ENCODE data around the gene XPC.

The XPC gene

DNA sequence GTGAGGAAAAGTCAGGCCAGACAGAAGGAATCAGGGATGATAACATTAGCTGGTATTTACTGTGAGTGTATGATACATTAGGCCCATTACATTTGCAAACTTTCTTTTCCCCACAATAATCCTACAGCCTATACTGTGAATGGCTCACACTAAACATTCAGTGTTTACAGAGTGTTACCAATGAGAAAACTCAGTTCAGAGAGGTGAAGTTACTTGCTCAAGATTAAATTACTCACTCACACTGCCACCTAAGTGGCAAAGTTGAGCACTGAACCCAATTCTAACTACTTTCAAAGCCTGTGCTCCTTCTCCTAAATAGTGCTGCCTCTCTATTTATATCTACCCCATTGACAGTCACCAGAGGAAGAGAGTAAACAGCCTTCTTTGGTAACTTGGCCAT, 8.5 kb downstream of the XPC start:
- DNase-seq, result no peak

DNA sequence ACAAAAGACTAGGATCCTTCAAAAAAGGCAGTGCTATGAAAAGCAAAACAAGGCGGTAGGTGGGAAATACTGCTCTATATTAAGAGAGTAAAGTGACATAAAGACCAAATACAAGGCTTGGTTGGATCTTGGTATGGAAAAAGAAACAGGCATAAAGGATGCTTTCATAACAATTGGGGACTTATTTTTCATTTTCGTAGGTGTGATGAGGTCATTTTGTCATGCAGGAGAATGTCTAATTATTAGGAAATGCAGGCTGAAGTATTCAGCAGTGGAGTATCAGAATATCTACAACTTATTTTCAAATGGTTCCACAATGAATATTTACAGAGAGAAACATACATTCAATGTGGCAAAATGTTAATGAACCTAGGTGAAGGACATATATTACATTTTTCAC, 9.0 kb downstream of the XPC start:
- DNase-seq, result no peak

DNA sequence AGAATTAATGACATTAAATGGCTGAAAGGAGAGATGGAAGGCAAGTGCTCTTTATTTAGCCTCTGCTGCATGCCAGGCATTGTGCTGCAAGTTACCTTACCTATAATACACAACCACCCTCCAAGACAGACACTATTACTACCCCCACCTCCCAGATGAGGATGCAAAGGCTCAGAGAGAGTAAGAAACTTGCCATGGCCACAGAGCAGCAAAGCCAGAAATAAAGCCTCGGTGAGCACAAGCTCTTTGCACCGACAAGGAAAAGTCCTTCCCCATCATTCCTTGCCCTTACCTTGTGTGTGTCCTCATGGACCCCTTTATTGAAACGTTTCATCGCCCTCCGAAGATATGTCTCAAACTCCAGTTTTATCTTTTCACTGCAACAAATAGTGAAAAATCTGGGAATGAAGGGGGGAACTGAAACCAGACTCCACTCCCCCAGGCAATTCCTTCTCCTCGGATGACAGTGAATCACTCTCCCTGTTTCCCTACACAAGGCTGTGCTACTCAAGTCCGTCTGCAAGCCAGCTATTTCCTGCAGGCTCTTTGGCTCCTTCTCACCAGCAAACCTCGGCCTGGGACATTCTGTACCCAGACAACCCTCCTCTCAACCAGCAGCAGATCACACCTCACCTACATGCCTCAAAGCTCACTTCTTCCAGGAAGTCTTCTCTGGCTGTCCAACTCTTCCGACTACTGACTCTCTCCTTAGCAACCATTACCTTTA, 11.4 kb downstream of the XPC start:
- no peak for DNase-seq

DNA sequence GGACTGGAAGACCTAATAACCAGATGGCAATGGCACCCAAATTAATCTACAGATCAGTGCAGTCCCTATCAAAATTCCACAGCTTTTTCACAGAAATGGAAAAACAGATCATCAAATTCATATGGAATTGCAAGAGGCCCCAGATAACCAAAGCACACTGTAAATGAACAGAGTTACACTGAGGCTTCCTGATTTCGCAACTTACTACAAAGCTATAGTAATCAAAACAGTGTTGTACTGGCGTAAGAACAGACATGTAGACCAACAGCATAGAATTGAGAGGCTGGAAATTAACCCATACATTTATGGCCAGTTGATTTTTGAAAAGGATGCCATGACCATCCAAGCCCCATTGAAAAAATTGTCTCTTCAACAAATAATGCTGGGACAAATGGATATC, 16.2 kb downstream of the XPC start:
- DNase-seq, result no peak

DNA sequence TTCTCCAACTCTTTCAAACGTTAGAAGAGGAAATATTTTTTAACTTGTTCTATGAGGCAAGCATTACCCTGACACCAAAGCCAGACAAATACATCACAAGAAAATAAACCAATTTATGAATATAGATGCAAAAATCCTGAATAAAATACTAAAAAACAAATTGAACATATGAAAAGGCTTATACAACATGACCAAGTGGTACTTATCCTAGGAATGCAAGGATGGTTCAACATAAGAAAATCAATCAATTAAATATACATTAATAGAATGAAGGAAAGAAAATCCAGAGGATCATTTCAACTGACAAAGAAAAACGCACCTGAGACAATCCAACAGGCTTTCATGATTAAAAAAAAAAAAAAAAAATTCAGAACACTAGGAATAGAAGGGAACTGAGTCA, 17.1 kb downstream of the XPC start:
- DNase-seq, result no peak

DNA sequence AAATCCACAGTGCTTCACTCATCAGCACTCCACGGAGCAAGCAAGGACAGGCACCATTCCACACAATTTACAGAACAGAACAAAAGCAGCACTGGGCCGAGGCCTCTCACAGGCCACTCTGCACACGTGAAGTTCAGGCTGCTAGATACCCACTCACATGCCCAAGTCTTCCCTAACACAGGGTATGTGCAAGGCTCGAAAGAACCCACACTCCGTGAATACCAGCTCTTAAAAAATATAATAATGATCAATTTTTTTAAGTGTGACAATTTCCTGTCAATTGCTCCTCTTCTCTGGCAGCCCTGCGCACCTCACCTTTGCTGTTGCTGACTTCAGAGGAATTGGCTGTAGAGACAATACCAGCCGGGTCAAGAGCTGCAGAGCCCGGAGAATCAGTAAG, 19.0 kb downstream of the XPC start:
- no peak for DNase-seq

DNA sequence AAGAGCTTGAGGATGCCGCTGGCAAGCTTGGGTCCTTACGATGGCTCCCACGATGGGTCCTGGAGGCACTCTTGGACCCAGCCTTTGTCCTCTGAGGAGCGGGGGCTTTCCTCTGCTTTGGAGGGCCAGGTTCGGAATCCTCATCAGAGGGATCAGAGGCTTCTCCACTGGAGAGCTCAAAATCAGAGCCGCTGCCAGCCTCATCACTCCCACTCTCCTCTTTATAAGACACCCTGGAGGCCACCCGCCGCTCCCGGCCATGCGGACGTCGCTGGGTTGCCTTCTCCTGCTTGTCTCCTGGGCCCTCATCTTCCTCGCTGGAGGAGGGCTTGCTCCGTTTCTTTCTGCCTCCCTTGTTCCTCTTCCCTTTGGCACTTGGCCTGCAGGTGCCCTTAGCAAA, 20.0 kb downstream of the XPC start:
- no peak for DNase-seq

DNA sequence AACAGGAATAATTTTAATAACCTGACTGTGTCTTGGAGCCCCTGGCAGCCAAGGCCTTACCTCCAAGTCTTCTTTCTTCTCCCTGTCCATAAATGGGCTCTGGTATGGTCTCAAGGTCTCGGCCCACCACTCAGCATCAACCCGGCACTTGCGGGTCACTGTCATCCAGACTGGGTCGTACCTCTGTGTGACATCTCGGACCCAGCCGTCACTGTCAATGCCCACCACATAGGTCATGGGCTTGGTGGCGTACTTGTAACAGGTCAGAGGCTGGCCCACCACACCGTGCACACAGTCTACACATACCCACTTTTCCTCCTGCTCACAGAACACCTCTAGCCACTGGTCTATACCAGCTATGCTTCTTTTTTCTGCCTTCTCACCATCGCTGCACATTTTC, 20.4 kb downstream of the XPC start:
- DNase-seq, result no peak

DNA sequence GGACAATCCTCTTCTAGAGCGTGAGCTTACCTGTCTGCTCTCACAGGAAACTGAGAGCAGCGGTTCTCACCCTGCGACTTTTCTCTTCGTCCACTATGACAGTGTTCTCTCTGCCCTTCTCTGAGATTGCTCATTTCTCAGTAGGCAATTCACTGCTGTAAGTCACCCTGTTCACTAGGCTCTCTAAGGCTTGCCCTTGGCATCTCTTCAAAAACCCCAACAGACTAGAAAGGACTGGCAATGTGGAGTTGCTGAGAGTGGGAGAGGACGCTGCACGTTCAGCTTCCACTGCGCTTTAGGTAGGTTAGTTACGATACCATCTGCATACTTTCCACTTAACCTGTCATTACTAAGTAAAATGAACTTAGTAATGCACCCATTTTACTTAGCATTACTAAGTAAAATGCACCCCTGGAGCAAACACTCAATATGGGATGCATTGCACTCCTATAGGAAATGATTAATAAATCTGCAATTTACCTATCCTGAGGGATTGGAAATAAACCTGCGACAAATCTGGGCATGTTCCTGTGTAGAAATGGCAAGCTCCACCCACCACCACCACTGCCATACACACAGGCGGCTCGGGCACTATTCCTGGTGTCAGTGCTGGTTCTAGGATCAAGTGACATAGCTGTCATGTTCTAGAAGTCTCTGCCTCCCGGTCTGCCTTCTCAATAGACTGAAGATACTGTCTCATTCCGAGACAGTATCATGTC, 21.4 kb downstream of the XPC start:
- DNase-seq, result no peak

DNA sequence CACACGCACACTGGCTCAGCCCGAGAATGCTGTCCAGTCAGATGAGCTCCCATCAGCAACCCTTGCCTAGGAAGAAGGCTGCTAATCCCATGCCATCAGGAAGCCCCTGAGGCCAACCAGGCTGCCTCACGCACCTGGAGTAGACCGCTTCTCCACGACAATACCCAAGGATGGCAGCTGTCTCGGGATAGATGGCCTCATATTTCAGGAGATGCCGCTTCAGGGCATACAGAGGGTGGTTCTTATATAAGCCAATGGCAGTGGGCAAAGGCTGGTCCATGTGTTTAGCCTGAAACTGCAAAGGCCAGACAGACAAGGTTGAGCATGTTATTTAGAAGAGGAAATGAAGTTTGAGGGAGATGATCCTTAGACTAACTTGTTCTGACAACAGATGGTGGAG, 22.2 kb downstream of the XPC start:
- DNase-seq, result no peak

DNA sequence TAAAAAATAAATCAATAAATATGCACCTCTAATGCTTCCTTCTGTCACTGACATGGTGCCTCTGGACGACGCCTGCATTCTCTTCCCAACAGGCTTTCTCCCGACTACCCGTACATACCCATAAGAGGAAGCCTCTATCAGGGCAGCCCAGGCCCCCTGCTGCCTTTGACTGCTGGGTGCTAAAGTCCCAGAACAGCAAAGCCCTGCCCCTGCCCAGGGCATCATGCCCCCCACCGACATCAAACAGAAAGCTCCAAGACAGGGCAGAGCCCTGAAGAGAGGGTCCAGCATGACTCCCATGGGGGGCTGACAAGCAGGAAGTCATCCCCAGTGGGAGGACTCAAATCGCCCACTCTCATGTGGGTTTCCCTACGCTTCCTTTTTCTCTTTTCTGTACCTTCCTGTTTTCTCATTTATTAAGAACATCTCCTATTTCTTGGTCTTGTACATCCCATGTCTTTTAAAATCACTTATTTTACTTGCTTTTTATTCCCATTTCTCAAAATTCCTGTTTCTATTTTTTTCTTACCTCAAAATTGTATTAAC, 23.4 kb downstream of the XPC start:
- DNase-seq, result no peak

DNA sequence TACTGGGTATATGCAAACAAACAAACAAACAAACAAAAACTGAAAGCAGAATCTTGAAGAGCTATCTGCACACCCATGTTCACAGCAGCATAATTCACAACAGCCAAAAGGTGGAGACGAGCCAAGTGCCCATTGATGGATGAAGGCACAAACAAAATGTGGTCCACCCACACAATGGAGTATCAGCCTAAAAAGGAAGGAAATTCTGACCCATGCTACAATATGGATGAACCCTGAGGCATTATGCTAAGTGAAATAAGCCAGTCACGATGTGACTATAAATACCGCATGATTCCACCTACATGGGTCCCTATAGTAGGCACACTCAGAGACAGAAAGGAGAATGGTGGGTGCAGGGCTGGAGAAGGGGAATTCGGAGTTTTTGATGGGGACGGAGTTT, 24.1 kb downstream of the XPC start:
- DNase-seq, result no peak

DNA sequence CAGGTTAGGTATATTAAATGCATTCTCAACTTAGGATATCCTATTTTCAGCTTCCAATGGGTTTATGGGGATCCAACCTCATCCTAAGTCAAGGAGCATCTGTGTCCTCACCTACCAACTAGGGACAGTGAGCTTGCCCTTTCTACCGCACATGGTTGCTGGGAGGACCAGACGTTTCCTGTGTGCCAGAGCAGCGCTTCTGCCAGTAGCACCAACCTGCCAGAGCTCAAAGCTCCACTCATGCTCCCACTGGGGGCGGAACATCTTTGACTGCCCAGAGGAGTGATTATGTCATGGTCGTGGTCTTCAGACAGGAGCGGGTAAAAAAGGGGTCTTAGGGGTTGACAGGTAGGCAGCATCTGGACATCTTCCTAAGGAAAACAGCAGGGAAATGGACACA, 24.7 kb downstream of the XPC start:
- DNase-seq, result no peak

DNA sequence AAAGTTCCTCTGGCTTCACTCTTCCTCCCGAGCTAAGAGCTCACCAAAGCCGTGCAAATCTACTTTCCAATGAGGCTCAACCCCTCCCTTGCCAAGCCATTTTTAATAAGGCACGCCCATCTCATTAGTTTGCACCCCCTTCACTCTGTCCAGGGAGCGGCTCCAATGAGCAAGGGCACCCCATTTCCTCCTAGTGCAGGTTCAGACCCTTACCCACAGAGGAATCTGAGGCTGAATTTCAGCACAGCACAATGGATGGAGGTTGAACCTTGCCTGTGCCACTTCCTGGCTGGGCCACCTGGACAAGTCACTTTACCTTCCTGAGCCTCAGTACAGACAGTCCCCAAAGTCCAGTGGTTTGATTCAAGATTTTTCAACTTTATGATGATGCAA, 25.4 kb downstream of the XPC start:
- no peak for DNase-seq

DNA sequence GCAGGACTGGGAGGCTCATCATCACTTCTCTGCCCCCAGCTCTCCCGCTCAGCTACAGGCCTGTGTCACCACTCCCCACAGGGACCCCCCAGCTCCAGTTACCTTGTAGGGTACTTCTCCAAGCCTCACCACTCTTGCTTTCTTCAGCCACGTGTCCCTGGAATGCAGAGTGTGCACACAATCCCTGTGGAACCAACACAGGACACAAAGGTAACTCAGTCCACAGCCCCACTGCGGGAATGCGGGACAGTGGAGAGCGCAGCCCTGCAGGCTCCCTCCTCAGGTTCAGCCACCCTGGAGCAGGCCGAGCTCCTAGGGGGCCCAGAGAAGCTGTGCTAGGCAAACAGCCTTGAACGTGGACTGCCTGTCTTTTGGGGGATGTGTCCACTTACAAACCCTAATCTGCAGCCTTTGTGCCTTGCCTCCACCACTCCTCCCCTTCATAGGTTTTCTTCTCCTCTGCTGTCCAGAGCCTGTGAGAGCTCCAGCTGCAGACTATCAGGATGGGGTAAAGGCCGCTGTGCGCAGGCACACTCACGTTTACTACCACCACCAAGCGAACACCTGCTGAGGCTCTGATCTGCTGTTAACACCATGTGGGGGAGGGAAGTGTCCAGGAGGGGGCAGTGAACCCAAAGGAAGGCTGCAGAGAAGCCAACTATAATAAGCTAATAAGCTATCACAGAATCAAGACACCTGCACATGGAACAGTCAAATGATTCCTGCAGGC, 26.0 kb downstream of the XPC start:
- no peak for DNase-seq

DNA sequence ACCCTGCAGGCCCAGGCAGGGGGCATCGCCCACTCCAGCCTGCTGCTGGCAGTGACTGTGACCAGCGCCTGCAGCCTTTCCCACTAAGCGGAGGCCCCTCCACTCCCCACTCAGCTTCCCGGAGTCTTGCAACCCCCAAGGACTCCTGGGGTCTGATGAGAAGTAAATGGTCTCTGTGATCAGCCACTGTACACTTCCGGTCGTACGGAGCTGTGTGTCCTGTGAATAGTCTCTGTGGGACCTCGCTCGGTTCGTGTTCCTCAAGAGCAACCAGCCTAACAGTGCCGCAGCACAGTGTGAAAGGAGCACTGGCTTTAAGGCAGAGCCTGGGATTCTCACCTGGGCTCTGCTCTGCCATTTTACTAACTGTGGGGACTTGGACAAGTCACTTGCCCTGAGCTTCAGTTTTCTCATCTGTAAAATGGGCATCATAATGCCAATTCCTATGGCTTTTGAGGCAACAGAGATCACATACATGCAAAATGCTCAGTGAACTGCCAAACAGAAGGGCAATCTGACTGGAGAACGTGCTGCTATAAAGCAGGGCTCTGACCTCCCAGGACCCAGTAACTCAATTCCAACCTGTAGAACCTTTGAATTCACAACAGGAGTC, 26.8 kb downstream of the XPC start:
- no peak for DNase-seq

DNA sequence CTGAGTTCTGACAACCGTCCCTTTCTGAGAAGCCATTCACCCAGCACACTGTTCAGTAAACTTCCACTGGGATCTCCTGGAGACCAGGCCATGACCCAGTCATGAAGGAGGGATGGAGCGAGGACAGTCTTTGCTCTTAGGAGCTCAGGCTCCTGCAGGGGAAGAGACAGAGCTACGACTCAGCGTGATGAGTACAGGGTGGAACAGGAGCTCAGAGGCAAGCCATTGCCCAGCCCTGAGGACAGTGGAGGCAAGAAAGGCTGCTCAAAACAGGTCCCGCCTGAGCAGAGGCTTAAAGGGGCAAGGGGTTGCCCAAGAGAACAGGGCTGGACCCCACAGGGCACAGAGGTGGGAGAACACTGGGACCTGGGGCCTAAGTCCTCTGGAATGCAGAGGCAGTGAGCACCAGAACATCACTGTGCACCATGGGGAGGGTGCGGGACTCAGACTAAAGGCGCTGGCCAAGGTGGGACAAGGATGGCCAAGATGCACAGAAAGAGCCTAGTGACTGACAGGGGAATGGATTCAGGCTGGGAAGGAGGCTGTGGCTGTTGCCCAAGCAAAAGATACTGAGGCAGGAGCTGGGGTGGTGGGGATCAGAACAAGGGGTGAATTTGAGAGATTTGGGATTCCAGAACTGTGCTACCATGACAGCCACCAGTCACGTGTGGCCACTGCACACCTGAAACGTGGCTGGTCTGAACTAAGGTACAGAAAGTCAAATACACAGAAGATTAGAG, 27.7 kb downstream of the XPC start:
- no peak for DNase-seq

DNA sequence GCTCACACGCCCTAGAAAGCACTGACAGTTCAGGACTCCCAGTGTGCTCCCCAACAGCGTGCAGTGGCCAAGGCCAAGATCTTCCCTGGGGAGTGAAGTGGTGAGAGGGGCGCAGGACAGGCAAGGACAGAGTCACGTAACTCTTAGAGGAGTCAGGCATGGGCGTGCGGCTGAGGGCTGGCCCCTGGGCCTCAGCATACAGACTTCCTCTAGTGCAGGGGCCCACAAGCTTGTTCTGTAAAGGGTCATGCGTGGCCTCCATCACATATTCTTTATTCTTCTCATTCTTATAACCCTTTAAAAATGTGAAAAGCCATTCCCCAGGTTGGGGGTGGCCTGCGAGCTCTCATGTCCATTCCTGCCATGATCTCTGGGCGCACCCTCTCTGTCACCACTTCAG, 28.3 kb downstream of the XPC start:
- no peak for DNase-seq

DNA sequence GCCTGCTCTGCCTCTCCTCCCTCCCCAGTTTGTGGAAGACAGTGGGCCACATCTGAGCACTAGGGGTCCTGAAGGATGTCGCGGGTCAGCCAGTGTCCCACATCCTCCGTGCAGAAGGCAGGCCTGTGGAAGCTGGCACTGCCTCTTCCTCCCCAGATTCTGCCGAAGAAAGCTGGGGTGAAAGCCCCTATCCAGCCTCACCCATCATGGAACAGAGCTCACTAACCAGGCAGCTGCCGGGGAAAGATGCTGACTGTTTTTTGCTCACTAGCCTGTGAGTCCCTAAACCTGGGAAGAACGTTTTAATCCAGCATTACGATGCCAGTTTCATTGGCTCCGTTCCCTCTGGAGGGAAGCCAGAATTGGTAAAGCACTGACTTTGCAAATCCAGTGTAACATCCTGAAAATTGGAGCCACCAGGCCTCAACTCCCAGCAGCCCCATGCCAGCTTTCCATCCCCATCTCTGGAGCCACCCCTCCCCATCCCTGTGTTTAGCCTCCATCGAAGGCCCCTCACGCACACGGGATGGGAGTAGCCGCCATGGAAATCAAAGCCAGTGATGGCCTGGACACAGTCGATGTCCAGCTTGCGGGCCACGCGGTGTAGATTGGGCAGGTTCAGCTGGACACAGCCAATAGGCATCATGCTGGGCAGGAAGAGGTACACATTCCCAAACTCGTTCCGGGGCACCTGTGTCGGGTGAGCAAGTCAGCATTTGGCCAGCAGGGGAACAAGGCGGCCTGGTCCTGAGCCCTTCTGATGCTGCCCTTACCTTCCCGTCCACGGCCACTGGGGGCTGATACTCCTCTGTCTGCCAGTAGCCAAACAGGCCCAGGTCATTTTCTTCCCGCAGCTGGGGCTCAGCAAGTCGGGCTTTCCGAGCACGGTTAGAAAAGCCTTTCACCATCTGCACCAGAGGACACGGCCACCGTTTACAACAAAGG, 30.1 kb downstream of the XPC start:
- DNase-seq, result no peak

DNA sequence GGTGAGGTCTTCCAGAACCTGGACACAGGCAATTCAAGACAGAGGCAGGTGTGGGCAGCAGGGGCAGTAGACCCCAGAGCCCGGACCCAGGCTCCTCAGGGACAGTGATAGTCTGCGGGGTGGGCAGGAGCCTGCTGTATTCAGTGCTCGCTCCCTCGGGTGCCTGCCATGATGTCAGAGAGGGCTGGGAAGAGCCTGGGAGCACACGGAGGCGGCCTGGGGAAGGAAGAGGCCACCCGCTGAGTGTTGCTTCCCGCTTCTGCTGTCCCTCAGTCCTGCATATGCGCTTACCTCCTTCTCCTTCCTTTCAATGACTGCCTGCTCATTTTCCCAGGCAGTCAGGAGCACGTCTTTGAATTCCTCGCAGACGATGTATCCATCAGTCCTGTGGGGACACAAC, 30.8 kb downstream of the XPC start:
- no peak for DNase-seq

DNA sequence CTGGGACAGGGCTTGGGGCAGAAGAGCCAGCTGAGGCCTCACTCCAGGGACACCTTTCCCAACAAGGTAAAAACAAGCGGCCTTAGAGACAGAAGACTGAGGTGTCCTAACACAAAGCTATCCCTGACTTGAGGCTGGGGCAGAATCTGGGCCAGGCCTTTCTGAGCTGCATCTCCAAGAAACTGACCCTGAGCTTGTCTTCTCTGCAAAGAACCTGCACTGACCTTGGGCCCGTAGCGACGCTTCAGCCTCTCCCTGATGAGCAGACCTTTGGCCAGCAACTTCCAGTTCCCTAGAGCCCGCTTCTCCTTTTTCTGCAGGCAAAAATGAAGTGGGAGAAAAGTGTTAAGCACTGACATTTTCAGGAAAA, 31.4 kb downstream of the XPC start:
- no peak for DNase-seq

Measured in activated effector memory CD4-positive, alpha-beta T cell treated with anti-CD3 and anti-CD28 coated beads, Interleukin-2, amount 50 U/mL, for 16 hours (primary cell).